ENCODE data around the gene TMEM144.

GRCh38 chr4:158255727-158256324 is 45.5 kb downstream of the TMEM144 start:
- TF ChIP-seq CTCF (IDR thresholded peaks at IDR 0.05; ENCODE audit: low read length) (peak; percentile 83), EZH2 (optimal IDR thresholded peaks at IDR 0.05; ENCODE audit: low read depth, low read length) (no peak), EZH2phosphoT487 (IDR thresholded peaks at IDR 0.05; ENCODE audit: low read length) (no peak)
